ENCODE measurements around the gene IRX1.

IRX1 gene

DNA sequence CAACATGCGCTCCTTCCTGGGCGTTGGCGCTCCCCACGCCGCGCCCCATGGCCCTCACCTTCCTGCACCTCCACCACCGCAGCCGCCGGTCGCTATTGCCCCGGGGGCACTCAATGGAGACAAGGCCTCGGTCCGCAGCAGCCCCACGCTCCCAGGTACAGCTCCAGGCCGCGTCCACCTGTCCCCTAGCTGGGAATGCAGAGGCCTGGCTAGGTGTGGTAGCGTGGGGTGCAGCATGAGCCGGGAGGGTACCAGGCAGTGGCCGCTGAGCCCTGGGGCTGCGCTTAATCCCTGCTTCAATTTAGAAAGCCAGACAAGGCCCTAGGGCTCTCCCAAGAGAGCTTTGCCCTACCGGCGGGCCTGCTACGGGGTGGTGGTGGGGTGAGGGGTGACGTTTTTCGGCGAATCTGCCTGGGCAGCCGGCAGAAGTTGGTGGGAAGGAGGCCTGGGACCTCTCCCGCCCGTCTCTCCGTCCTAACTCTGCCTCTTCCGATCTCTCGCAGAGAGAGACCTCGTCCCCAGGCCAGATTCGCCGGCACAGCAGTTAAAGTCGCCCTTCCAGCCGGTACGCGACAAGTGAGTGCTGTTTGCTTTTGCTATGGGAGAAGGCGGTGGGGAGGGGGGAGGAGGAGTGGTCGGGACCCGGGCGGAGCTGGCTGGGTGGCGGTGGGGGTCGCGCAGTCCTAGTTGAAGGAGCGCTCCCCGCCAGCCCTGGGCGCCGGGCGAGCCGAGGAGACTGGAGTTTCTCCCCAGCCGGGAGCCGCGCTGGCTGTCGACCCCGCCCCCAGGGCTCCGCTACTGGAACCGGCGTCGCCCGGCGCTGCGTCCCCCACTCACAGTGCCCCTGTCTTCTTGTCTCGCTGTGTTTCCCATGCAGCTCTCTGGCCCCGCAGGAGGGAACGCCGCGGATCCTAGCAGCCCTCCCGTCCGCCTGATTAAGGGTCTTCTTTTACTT lies 4.8 kb downstream of the IRX1 start:
- DNase-seq (ENCODE audit: low read depth): no peak

- DNase-seq (ENCODE audit: low read depth): no peak
Observed at GRCh38 chr5:3601061-3601710, 5.6 kb downstream of the IRX1 start.

DNA sequence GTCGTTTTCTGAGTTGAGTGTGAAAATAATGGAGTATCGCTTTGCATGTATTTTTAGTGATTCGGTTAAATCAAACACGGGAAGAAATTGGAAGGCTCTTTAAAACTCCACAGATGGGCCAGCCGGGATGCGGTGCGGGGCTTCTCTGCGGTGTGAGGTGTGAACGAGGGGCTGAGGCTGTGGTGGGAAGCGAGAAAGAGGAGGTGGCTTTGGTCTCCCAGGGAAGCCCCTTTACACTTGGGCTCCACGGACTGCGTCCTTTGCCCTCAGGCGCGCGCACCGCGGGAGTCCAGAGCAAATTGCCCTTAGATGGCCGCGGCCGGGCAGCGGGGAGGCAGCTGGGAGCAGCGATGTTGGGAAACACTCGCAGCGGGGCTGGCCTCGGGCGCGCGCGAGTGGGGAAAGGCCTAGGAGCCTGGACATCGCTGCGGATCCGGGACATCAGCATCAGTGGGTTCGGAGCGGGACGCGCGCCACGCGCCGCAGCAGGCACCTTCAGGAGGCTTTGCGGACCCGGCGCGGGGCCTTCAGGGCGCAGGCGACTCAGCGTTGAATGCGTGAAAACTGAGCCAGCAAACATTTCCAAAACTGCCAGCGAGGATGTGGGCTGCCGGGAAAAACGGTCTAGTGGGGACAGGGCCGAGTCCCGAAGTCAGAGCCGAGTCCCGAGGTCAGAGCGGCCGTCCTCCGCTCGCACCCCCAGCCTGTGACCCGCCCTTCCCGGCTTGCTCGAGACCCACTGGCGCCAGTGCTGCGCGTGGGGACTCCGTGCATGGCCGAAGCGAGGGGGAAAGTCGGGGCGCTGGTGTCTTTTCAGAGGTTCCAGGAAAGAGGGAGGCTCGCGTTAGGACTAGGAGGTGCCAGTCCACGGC lies 6.5 kb downstream of the IRX1 start:
- no peak for DNase-seq (ENCODE audit: low read depth)

DNA sequence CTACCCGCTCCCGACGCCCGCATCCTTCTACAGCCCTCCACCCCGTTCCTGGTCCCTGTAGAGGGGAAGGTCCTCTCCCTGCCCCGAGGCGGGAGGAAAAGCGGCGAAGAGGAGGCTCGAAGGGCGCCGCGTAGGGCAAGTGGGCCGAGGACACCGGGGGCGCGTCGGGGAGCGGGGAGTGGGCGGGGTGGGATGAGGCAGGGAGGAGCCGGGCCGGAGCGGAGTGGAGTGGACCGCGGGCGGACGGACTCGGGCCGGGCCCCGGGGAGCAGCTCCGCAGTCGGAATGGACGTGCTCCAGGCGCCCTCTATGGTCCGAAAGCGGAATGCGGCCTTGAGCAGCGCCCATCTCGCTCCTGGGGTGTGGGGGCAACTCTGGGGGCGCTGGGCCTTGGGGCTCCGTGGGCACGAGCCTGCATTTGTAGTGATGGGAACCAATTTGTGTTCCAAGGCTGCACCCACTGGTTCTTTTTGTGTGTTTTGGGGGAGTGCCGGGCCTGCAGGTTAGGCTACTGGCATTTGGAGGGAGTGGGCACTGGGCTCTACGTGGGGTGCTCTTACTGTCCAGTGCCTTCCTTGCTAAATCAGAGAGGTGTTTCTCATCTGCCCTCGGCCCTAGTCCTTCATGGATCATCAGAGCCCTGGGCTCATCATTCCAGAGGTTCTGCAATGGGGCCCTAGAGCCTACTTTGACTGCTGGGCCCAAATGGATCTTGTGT lies 7.3 kb downstream of the IRX1 start:
- DNase-seq (ENCODE audit: low read depth): no peak

DNA sequence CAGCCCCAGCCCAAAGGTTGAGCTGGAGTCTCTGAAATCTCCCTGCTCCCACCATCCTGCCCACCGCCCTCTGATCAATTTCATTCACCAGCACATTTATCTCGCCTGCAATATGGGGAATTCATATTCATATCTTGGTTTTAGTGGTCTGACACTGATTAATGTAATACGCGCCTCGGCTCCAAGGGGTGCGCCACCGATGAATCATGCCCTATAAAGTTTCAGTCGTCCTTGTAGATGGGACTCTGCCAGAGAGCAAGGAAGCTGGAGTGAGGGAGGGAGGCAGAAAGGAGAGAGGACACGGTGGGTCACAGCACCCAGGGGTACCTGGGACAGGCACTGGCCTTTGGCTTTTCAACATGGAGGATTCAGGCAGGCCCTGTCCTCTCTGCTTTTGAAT lies 8.9 kb downstream of the IRX1 start:
- DNase-seq (ENCODE audit: low read depth): no peak

DNA sequence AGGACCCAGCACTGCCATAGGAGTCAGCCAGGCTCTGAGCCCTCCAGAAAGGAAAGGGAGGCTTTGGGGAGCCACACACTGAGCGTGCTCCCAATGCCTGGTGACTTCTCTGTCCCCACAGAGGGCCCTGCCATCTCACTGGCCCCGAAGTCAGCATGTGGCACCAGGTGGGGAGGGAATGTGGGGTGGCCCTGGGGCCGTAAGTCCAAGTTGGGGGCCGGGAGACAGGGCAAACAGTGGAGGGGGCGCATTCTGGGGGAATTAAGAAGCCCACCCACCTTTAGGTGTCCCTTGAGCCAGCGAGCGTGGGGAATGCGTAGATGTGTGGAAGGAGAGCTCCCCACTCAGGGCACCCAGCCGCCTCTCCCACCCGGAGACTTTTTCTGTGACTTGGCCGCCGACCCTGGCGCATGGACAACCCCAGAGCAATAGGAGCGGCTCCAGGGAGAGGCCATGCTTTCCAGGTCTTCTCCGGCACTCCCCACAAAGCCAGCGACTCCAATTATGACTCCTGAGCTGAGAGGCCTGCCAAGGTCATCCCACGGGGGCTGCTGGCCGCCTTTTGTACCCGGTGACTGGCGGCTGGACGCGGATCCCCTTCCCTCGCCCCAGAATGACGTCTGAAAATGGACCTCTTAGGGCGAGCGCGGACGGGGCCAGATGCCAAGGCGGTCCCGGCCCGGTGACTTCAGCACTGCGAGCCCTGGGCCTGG lies 9.8 kb downstream of the IRX1 start:
- DNase-seq (ENCODE audit: low read depth): no peak

- DNase-seq (ENCODE audit: low read depth): no peak
Observed at GRCh38 chr5:3606121-3606831, 10.6 kb downstream of the IRX1 start.

- no peak for DNase-seq (ENCODE audit: low read depth)
Observed at GRCh38 chr5:3607541-3608181, 12.0 kb downstream of the IRX1 start.

DNA sequence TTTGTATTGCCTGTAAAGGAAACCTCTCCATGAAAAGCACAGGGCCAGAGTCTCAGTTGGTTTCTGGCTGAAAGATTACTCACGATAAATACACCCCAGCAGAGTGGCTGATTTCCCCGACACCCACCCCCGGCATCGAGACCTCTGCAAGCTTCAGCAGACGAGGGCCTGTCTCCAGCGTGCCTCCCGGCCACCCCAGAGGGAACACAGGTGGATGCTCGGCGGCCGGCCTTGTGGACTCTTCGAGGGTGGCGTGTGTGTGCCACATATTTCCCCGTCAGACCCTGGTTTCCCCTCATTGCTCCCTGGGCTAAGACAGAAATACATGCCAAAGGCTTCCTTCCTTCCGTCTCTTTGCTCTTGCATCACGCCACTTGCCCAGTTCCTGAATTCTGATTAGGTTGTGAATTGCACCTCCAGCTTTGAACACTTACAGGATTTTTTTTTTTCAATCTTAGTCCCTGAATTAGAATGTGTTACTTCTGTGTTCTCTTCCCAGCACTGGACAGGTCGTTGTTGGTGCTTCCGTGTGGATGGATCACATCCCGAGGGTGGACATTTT lies 13.6 kb downstream of the IRX1 start:
- no peak for DNase-seq (ENCODE audit: low read depth)

DNA sequence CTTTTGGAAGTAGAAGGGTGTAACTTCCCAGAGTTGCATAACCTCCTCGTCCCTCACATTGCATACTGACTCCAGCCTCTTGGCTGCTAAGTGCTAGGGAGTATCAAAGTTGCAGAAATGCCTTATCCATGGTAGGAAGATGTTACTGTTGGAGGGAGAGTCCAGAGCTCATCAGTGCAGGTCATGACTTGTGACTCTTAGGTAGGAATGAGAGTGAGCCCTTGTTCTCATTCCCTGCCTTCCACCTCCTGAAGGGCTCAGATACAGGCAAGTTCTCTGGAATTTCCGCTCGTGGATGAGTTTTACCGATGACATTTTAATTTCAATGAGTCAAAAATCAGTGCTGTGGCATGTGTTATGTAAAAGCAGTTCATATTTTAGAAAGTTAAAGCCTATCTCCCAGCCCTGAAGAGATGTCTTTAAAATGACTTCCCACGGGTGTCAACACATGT lies 17.0 kb downstream of the IRX1 start:
- no peak for DNase-seq (ENCODE audit: low read depth)

GRCh38 chr5:3613726-3614125 lies 18.1 kb downstream of the IRX1 start:
- DNase-seq (ENCODE audit: low read depth): no peak

- no peak for DNase-seq (ENCODE audit: low read depth)
Observed at GRCh38 chr5:3615217-3615616, 19.6 kb downstream of the IRX1 start.

- no peak for DNase-seq (ENCODE audit: low read depth)
Observed at GRCh38 chr5:3615829-3616228, 20.2 kb downstream of the IRX1 start.

GRCh38 chr5:3619579-3619978 lies 23.9 kb downstream of the IRX1 start:
- no peak for DNase-seq (ENCODE audit: low read depth)

- no peak for DNase-seq (ENCODE audit: low read depth)
Observed at GRCh38 chr5:3622961-3623360, 27.3 kb downstream of the IRX1 start.

DNA sequence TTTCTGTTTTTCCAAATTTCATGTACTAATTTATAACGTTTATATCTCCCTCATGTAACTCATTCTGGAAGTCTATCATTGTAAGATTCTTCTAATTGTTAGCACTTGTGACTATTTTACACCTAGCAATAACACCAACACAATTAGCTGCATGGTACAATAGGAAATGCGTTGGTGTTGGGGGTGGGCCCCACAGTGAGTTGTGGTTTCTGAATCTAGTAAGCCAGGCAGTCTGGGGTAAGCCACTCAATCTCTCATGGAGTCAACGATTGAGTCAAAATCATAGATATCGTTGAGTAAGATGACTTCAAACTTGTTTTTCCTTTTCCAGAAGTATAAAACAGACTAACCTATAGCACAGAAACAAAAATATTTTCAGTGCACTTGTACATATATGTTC lies 30.0 kb downstream of the IRX1 start:
- no peak for DNase-seq (ENCODE audit: low read depth)

GRCh38 chr5:3634061-3634460 lies 38.4 kb downstream of the IRX1 start:
- no peak for DNase-seq (ENCODE audit: low read depth)

GRCh38 chr5:3639175-3639574 lies 43.5 kb downstream of the IRX1 start:
- no peak for DNase-seq (ENCODE audit: low read depth)

DNA sequence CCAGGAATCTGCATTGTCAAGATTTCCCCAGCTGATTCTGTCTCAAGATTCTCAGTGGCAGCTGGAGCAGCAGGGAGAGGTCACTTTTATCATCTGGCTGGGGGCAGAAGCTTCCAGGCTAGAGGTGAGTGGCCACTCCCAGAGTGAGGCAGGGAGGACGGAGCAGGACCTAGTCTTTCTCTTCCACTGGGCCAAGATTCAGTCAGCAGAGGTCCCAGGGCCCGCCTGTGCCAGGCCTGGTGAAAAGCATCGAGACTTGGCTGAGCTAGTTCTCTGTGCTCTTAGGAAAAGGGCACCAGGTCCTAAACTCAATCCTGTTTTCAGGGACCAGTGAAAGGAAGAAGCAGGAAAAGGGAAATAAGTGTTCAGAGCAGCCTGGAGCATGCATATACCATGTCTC lies 46.6 kb downstream of the IRX1 start:
- no peak for DNase-seq (ENCODE audit: low read depth)

GRCh38 chr5:3650320-3650719 lies 54.7 kb downstream of the IRX1 start:
- no peak for DNase-seq (ENCODE audit: low read depth)

All from stimulated activated CD8-positive, alpha-beta memory T cell treated with anti-CD3 and anti-CD28 coated beads, Interleukin-12 subunit alpha, Interleukin-12 subunit beta, amount 100 ng/mL, for 4 hours (primary cell).